ENCODE data around the gene NCOA5. TPM values are rescaled to one million over a fixed set of nuclear protein-coding genes. Genes with fewer than 3 reads are reported as not detected.

Gene NCOA5
- total and polyA plus RNA-seq, 9 of the 15 experiments (the other 6 are each of a cell fraction or from before 2014, with no cell fraction given) = 3.9 to 22.8 (median 13.8) TPM

DNA sequence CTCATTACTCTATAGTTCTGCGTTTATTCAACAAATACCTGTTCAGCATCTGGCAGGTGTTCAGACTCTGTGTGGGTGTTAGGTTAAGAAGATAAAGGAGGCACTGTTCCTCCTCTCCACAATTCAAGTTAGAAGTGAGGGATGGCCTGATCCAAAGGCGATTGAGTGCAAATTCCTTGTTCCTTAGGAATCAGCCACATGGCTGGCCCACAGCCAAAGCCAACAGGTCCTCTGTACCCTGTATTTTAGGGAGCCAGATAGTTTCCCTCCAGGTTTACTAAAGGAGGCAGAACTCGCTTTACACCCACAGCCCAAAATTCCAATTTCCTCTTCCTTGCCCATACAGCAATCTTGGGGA is 23.3 kb upstream of the NCOA5 start:
- Histone ChIP-seq H4K20me1 (replicated peaks; ENCODE audit: control insufficient read depth, insufficient read depth, low read length) (0 out of 2 replicates have a peak, but pooled peaks cover 9% of the 10 kb centered on the region), H3K79me2 (ENCODE audit: control insufficient read depth, insufficient read depth, low read length) (no peaks in the 10 kb centered on the region), H2AFZ (ENCODE audit: low read depth, low read length) (no peak overlapping the region), H3K27ac (ENCODE audit: extremely low read depth, low read depth, low read length) (no peak overlapping the region), H3K4me3 (no peak overlapping the region), H3K36me3 (ENCODE audit: control insufficient read depth, insufficient read depth, low read length) (no peaks in the 10 kb centered on the region), H3K4me1 (replicated peaks in 1 of 2; ENCODE audit: control insufficient read depth in 2 of 2, insufficient read depth in 2 of 2, low read length in 2 of 2) (peaks cover 0 to 6% of the 10 kb centered on the region in 2 experiments; a peak in 2 of 5 replicates), H3K4me2 (ENCODE audit: insufficient read depth, low read length) (no peak overlapping the region), H3K9me3 (replicated peaks; ENCODE audit: control insufficient read depth, insufficient read depth, low read depth, low read length) (0 out of 2 replicates have a peak, but pooled peaks cover 1% of the 10 kb centered on the region), H3K9me1 (ENCODE audit: control insufficient read depth, insufficient read depth, low read length) (no peaks in the 10 kb centered on the region), H3K9ac (ENCODE audit: insufficient read depth in 1 of 2, low read depth in 2 of 2, low read length in 2 of 2) (no peak overlapping the region), H3K27me3 (ENCODE audit: control insufficient read depth in 2 of 2, insufficient read depth in 2 of 2, low read length in 2 of 2) (peaks cover 18 to 28% of the 10 kb centered on the region in 2 experiments)
- in situ Hi-C loops (cut with MboI) = no loop called here
- DNase-seq (ENCODE audit: extremely low read depth in 1 of 4, low spot score in 3 of 4) (no peak), ATAC-seq (no peak), FAIRE-seq (no peak)
- BruUV-seq (replicated peaks) = no TSS peak
- CTCF ChIA-PET (ENCODE audit: low intra/inter-chr PET ratio) = no interaction called here
- POLR2A ChIA-PET = interaction anchor here (0.7 kb wide), 1 partner anchor 463 kb away, joined by 3 read pairs; no protein-coding TSS in a partner anchor
- 3% methylated on average over 3 of the region's 3 CpGs for WGBS (ENCODE audit: insufficient coverage, low coverage, missing lambda C conversion rate)
- intact Hi-C loops (cut with micrococcal nuclease) = no loop called here
- TF ChIP-seq NR2C1 (IDR thresholded peaks at IDR 0.05) (no peak), NR2C1 (tag; IDR thresholded peaks at IDR 0.05) (no peak), ZNF668 (CRISPR knock-in tag; IDR thresholded peaks at IDR 0.05) (no peak), CEBPZ (IDR thresholded peaks at IDR 0.05; ENCODE audit: borderline replicate concordance, low read depth, low read length) (no peak), PTTG1 (tag; IDR thresholded peaks at IDR 0.05; ENCODE audit: low read depth) (no peak), ZNF12 (CRISPR knock-in tag; IDR thresholded peaks at IDR 0.05) (no peak), PTRF (tag; IDR thresholded peaks at IDR 0.05) (no peak), RFX1 (IDR thresholded peaks at IDR 0.05) (no peak)
- TF ChIP-seq, protein P1, sequence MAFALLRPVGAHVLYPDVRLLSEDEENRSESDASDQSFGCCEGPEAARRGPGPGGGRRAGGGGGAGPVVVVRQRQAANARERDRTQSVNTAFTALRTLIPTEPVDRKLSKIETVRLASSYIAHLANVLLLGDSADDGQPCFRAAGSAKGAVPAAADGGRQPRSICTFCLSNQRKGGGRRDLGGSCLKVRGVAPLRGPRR (CRISPR knock-in tag; IDR thresholded peaks at IDR 0.05) = no peak
